Measurements from ENCODE around the gene HPD.

The HPD gene

GRCh38 chr12:121801595-121802484 is 56.8 kb downstream of the HPD start:
- peak overlapping the region; percentile 63 for H3K4me3 ChIP-seq (ENCODE audit: low read depth, low read length)
- DNase-seq (ENCODE audit: low read depth): peak; percentile 61
- TF ChIP-seq, protein P1, sequence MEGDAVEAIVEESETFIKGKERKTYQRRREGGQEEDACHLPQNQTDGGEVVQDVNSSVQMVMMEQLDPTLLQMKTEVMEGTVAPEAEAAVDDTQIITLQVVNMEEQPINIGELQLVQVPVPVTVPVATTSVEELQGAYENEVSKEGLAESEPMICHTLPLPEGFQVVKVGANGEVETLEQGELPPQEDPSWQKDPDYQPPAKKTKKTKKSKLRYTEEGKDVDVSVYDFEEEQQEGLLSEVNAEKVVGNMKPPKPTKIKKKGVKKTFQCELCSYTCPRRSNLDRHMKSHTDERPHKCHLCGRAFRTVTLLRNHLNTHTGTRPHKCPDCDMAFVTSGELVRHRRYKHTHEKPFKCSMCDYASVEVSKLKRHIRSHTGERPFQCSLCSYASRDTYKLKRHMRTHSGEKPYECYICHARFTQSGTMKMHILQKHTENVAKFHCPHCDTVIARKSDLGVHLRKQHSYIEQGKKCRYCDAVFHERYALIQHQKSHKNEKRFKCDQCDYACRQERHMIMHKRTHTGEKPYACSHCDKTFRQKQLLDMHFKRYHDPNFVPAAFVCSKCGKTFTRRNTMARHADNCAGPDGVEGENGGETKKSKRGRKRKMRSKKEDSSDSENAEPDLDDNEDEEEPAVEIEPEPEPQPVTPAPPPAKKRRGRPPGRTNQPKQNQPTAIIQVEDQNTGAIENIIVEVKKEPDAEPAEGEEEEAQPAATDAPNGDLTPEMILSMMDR (conservative IDR thresholded peaks at IDR 0.05; ENCODE audit: low read depth, low read length): no peak

- peak overlapping the region; percentile 63 for H3K4me3 ChIP-seq (ENCODE audit: low read depth, low read length)
- TF ChIP-seq, protein P1 (conservative IDR thresholded peaks at IDR 0.05; ENCODE audit: low read depth, low read length): no peak
- peak; percentile 90 for DNase-seq (ENCODE audit: low read depth)
Observed at GRCh38 chr12:121800694-121801594, 57.7 kb downstream of the HPD start.

DNA sequence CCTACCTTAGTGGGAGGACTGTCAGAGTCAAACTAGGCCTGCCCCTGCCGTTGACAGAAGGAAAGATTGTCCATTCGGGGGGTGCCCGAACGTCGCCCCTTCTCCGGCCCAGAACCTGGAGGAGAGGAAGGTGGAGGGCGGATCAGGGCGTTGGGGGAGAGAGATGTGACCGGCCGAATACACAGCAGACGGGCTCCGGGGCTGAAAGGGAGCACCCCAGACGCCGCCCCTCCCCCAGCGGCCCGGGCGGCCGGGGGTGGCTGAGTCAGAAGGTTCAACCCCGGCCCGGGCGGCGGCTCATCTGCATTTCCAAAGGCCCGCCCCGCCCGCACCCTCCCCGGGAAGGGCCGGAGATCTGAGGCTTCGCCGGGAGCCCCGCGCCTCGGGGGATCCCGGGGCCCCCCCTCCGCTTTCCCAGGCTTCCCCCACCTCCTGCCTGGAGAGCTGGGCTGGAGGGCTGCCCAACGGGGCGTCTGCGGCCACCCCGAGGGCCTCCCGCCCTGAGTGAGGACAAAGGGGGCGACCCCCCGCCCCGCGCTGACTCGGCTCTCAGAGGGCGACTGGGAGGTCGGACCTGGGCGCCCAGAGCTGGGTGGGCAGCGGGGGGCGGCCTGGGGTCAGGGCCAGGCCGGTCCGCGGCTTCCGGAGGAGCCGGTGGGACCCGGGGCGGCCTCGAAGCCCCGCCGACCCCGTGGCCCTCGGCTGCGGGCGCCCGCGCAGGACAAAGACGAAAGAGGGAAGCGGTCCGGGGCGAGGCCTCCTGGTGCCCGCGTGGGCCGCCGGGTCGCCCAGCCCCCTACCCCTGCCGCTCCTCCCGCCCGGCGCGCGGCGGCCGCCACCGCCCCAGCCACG is 58.6 kb downstream of the HPD start:
- peak overlapping the region; percentile 63 for H3K4me3 ChIP-seq (ENCODE audit: low read depth, low read length)
- TF ChIP-seq, protein P1 (conservative IDR thresholded peaks at IDR 0.05; ENCODE audit: low read depth, low read length): no peak
- peak; percentile 90 for DNase-seq (ENCODE audit: low read depth)

DNA sequence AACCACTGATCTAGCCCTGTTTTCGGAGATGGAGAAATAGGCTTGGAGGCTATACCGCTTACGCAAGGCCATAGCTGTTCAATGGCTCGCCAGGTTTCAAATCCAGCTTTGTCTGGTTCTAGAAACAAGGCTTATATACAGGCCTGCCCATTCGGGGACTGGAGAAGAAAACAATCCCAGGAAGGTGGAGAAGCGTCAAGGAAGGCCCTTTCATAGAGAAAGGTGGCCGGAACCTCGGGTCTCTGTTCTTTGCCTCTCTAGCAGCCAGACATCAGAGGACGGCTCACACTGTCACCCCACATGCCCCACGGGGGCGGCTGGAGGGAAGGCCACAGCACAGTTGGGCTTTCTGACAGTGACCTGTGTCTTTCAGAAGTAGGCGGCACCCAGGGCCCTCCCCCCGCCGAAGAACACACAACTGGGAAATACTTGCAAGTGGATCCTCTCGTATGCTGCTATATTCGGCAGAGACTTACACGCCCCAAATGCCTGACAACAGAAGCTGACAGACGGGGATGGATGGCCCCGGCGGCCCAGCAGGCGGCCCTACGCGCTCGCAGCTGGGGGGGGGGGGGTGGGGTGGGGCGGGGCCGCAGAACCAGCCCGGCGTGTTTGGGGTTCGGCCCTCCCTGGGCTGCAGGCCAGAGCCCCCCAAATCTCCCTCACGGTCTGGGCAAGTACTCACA is 59.4 kb downstream of the HPD start:
- TF ChIP-seq, protein P1 (conservative IDR thresholded peaks at IDR 0.05; ENCODE audit: low read depth, low read length): no peak
- H3K4me3 ChIP-seq (ENCODE audit: low read depth, low read length): peak overlapping the region; percentile 63
- DNase-seq (ENCODE audit: low read depth): peak; percentile 91

GRCh38 chr12:121798787-121799155 is 59.9 kb downstream of the HPD start:
- TF ChIP-seq, protein P1 (conservative IDR thresholded peaks at IDR 0.05; ENCODE audit: low read depth, low read length): no peak
- peak overlapping the region; percentile 63 for H3K4me3 ChIP-seq (ENCODE audit: low read depth, low read length)
- DNase-seq (ENCODE audit: low read depth): no peak

Data from choroid plexus epithelial cell (primary cell).